HepG2 (cell line): ENCODE measurements around the gene IL32. TPM values are rescaled to one million over a fixed set of nuclear protein-coding genes. Genes with fewer than 3 reads are reported as not detected.

Experiments
- ERF ChIP-seq: IDR thresholded peaks from 2 replicates; pipeline ENCODE4 v1.6.1; 2018; ENCODE audit warnings: missing biosample characterization, missing genetic modification reagents
- GATAD2A ChIP-seq: IDR thresholded peaks from 2 replicates; pipeline ENCODE4 v1.6.1; 2016
- GLI4 ChIP-seq: sonication (generic); formaldehyde crosslinking; IDR thresholded peaks from 2 replicates; pipeline ENCODE4 v1.5.1; 2020; ENCODE audit warnings: missing genetic modification reagents, mild to moderate bottlenecking, moderate library complexity, borderline replicate concordance
- MIER3 ChIP-seq: IDR thresholded peaks from 2 replicates; pipeline ENCODE4 v1.6.1; 2016; ENCODE audit warnings: missing compliant biosample characterization, borderline replicate concordance
- MXD4 ChIP-seq: IDR thresholded peaks from 2 replicates; pipeline ENCODE4 v1.6.1; 2016; ENCODE audit warnings: mild to moderate bottlenecking, missing biosample characterization, missing genetic modification reagents
- NFE2 ChIP-seq: sonication (generic); formaldehyde crosslinking; IDR thresholded peaks from 2 replicates; pipeline ENCODE4 v1.4.0; 2020; ENCODE audit warnings: missing genetic modification reagents
- SALL1 ChIP-seq: sonication (generic); formaldehyde crosslinking; IDR thresholded peaks from 2 replicates; pipeline ENCODE4 v1.8.0; 2022; ENCODE audit warnings: mild to moderate bottlenecking, missing genetic modification reagents
- SMARCE1 ChIP-seq: fragments of 450-650 bp; IDR thresholded peaks from 2 replicates; pipeline ENCODE4 v1.6.1; 2017; ENCODE audit warnings: borderline replicate concordance
- XBP1 ChIP-seq: sonication (generic); formaldehyde crosslinking; IDR thresholded peaks from 2 replicates; pipeline ENCODE4 v1.5.0; 2020; ENCODE audit warnings: missing genetic modification reagents
- XRCC5 ChIP-seq: fragments of 200-400 bp; formaldehyde crosslinking; optimal IDR thresholded peaks from 2 replicates; pipeline ENCODE3; 2017; ENCODE audit warnings: mild to moderate bottlenecking, low read length
- ZBTB1 ChIP-seq: sonication (generic); formaldehyde crosslinking; IDR thresholded peaks from 2 replicates; pipeline ENCODE4 v1.4.0; 2020; ENCODE audit warnings: missing genetic modification reagents, borderline replicate concordance
- ZBTB7B ChIP-seq: sonication (generic); formaldehyde crosslinking; IDR thresholded peaks from 2 replicates; pipeline ENCODE4 v1.4.0; 2020; ENCODE audit warnings: missing genetic modification reagents
- ZNF839 ChIP-seq: sonication (generic); formaldehyde crosslinking; IDR thresholded peaks from 2 replicates; pipeline ENCODE4 v1.4.0; 2020; ENCODE audit warnings: missing genetic modification reagents, mild to moderate bottlenecking, borderline replicate concordance
- polyA plus RNA-seq, 8 experiments: library from polyadenylated mRNA; depleted of rRNA in 3 of 8; stranded (reverse) in 7 of 8; unstranded in 1 of 8; fragments of >200 nt; fragmentation: Illumina TruSeq in 4 of 8; extraction: Trizol in 4 of 8; gene quantifications; 2 replicates each; pipeline versions ENCODE4 v1.2.1 to v1.2.3, GENCODE V29; 2011 to 2016; ENCODE audit warnings: low read depth in 4 of 8, missing spikeins in 1 of 8, mixed read lengths in 1 of 8; ENCODE audit not compliant: insufficient read depth in 1 of 8
- total RNA-seq, 5 experiments: library from RNA; depleted of rRNA; stranded (reverse); fragments of >200 nt; fragmentation: Illumina TruSeq; extraction: Trizol; gene quantifications; 2 replicates each; pipeline ENCODE4 v1.2.3, GENCODE V29; 2016; ENCODE audit warnings: low read depth in 1 of 5
- TF ChIP-seq, protein P1 (sequence below), 2 experiments: sonication (generic) in 1 of 2; formaldehyde crosslinking in 1 of 2; IDR thresholded peaks; 2 replicates each; pipeline versions ENCODE4 v1.4.0 to v1.6.1; 2018 to 2020; ENCODE audit warnings: missing genetic modification reagents in 2 of 2, borderline replicate concordance in 1 of 2, low read depth in 1 of 2, mild to moderate bottlenecking in 1 of 2, missing biosample characterization in 1 of 2
- TF ChIP-seq, protein P2 (sequence below): sonication (generic); formaldehyde crosslinking; IDR thresholded peaks from 2 replicates; pipeline ENCODE4 v1.4.0; 2020; ENCODE audit warnings: missing genetic modification reagents
- TF ChIP-seq, protein P3 (sequence below): sonication (generic); formaldehyde crosslinking; IDR thresholded peaks from 2 replicates; pipeline ENCODE4 v1.5.0; 2020; ENCODE audit warnings: missing genetic modification reagents
- TF ChIP-seq, protein P4 (sequence below): sonication (generic); formaldehyde crosslinking; IDR thresholded peaks from 2 replicates; pipeline ENCODE4 v1.9.0; 2021; ENCODE audit warnings: missing genetic modification reagents, borderline replicate concordance

The IL32 gene
- total and polyA plus RNA-seq, 2 of the 13 experiments (the other 11 are each of a cell fraction or from before 2014, with no cell fraction given) = 115 to 165 TPM

DNA sequence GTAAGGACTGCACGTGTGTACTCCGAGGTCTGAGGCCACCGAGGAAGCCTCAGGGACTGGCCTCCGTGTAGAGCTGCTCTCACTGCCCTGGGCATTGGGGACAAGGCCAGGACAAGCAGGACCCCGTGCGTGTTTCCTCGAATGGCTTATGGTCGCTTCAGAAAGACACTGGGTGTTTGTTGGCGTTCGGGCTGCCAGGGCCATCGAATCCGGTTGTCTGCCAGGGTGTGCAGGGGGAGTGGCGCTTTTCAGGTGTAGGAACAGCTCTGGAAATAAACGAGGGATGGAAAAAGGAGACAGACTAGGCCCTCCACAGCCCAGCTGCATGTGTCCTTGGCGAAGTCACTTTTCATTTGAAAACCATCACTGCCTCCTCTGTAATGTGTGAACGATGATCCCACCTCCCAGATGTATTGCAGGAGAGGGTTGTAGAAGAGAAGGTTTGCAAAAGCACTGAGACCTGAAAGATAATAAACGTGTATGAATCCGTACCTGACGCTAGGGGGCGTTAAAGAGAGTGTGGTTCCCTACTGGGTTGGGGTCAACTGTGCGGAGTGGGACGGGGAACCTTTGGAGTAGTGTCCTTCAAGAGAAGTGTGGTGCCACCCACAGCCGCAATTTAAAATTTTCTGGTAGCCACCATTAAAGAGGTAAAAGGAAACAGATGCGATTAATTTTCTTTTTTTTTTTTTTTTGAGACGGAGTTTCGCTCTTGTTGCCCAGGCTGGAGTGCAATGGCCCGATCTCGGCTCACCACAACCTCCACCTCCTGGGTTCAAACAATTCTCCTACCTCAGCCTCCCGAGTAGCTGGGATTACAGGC lies 35.8 kb downstream of the IL32 start (continued):
- TF ChIP-seq ERF = no peak; the same call in 1 of the 2 replicates
- TF ChIP-seq SALL1 (CRISPR knock-in tag) = no peak
- no peak for TF ChIP-seq GLI4 (CRISPR knock-in tag)
- no peak for TF ChIP-seq MIER3 (CRISPR knock-in tag)
- TF ChIP-seq, protein P1, sequence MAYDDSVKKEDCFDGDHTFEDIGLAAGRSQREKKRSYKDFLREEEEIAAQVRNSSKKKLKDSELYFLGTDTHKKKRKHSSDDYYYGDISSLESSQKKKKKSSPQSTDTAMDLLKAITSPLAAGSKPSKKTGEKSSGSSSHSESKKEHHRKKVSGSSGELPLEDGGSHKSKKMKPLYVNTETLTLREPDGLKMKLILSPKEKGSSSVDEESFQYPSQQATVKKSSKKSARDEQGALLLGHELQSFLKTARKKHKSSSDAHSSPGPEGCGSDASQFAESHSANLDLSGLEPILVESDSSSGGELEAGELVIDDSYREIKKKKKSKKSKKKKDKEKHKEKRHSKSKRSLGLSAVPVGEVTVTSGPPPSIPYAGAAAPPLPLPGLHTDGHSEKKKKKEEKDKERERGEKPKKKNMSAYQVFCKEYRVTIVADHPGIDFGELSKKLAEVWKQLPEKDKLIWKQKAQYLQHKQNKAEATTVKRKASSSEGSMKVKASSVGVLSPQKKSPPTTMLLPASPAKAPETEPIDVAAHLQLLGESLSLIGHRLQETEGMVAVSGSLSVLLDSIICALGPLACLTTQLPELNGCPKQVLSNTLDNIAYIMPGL (CRISPR knock-in tag; IDR thresholded peaks at IDR 0.05; ENCODE audit: borderline replicate concordance in 1 of 2, low read depth in 1 of 2) = peak; percentile 29 to 55; a peak in 2 of 4 replicates
- no peak for TF ChIP-seq MXD4 (CRISPR knock-in tag)
- TF ChIP-seq NFE2 (CRISPR knock-in tag) = no peak
- TF ChIP-seq XBP1 = no peak
- 0 out of 2 replicates have a peak, but pooled peaks have one; percentile 20 for TF ChIP-seq ZBTB7B
- TF ChIP-seq, protein P2, sequence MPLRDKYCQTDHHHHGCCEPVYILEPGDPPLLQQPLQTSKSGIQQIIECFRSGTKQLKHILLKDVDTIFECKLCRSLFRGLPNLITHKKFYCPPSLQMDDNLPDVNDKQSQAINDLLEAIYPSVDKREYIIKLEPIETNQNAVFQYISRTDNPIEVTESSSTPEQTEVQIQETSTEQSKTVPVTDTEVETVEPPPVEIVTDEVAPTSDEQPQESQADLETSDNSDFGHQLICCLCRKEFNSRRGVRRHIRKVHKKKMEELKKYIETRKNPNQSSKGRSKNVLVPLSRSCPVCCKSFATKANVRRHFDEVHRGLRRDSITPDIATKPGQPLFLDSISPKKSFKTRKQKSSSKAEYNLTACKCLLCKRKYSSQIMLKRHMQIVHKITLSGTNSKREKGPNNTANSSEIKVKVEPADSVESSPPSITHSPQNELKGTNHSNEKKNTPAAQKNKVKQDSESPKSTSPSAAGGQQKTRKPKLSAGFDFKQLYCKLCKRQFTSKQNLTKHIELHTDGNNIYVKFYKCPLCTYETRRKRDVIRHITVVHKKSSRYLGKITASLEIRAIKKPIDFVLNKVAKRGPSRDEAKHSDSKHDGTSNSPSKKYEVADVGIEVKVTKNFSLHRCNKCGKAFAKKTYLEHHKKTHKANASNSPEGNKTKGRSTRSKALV = no peak
- peak; percentile 53 for TF ChIP-seq XRCC5
- TF ChIP-seq, protein P3, sequence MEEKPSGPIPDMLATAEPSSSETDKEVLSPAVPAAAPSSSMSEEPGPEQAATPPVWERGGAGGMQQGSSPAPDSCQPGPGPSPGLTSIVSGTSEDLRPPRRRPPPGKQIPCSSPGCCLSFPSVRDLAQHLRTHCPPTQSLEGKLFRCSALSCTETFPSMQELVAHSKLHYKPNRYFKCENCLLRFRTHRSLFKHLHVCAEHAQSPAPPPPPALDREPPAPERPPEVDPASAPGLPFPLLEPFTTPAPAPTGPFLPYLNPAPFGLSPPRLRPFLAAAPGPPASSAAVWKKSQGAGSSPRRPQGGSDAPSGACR (CRISPR knock-in tag) = no peak
- TF ChIP-seq ZBTB1 (CRISPR knock-in tag) = no peak
- TF ChIP-seq ZNF839 (CRISPR knock-in tag) = no peak
- no peak for TF ChIP-seq SMARCE1
- TF ChIP-seq, protein P4, sequence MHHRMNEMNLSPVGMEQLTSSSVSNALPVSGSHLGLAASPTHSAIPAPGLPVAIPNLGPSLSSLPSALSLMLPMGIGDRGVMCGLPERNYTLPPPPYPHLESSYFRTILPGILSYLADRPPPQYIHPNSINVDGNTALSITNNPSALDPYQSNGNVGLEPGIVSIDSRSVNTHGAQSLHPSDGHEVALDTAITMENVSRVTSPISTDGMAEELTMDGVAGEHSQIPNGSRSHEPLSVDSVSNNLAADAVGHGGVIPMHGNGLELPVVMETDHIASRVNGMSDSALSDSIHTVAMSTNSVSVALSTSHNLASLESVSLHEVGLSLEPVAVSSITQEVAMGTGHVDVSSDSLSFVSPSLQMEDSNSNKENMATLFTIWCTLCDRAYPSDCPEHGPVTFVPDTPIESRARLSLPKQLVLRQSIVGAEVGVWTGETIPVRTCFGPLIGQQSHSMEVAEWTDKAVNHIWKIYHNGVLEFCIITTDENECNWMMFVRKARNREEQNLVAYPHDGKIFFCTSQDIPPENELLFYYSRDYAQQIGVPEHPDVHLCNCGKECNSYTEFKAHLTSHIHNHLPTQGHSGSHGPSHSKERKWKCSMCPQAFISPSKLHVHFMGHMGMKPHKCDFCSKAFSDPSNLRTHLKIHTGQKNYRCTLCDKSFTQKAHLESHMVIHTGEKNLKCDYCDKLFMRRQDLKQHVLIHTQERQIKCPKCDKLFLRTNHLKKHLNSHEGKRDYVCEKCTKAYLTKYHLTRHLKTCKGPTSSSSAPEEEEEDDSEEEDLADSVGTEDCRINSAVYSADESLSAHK (CRISPR knock-in tag) = no peak
- no peak; the same call in 1 of the 2 replicates for TF ChIP-seq GATAD2A (CRISPR knock-in tag)
